GM12878 (cell line): Measurements from ENCODE around the gene PCSK5. TPM values are rescaled to one million over a fixed set of nuclear protein-coding genes. Genes with fewer than 3 reads are reported as not detected.

Experiments
- ATAC-seq: fragments of 200-7000 bp; cut with Tn5 transposase; 3 replicates; pipeline ENCODE4 v1.9.1; 2020; ENCODE audit warnings: mild to moderate bottlenecking, moderate library complexity
- BruUV-seq: library from RNA; stranded (reverse); fragments of 400-500 nt; replicated peaks from 2 replicates; lab custom pipeline; 2021; lab: Mats Ljungman, UMichigan
- CTCF ChIA-PET: fragments of 300-600 bp; sonication (Branson Sonifier 250); formaldehyde crosslinking; extraction: SDS; loops from one replicate; lab custom pipeline; 2021; ENCODE audit warnings: inconsistent platforms; lab: Yijun Ruan, JAX
- POLR2A ChIA-PET: fragments of 350-600 bp; formaldehyde crosslinking; extraction: SDS; loops from one replicate; lab custom pipeline; 2021; ENCODE audit warnings: inconsistent platforms; lab: Charles Lee
- RAD21 ChIA-PET: fragments of 300-600 bp; sonication (Branson Sonifier 250); formaldehyde crosslinking; loops from one replicate; lab custom pipeline; 2023; ENCODE audit warnings: antibody characterized with exemption; ENCODE audit not compliant: unreplicated experiment; lab: Charles Lee
- SMC1A ChIA-PET: fragments of 300-600 bp; sonication (Branson Sonifier 250); formaldehyde crosslinking; loops from one replicate; lab custom pipeline; 2023; ENCODE audit not compliant: unreplicated experiment, uncharacterized antibody; lab: Charles Lee
- DNase-seq: peaks from one replicate; pipeline ENCODE4 v3.0.0-alpha.2; 2011; ENCODE audit warnings: low read depth, low spot score
- FAIRE-seq: peaks from 3 replicates; lab custom pipeline; 2011; peaks lifted over from hg19 to GRCh38; lab: Jason Lieb, UNC
- H2AFZ ChIP-seq: 2 replicates; pipeline ENCODE4 v1.6.0; 2011; ENCODE audit warnings: low read depth, low read length, control low read depth; ENCODE audit not compliant: control insufficient read depth
- H3K27ac ChIP-seq: 2 replicates; pipeline ENCODE4 v1.5.1; 2011; ENCODE audit warnings: control low read depth; ENCODE audit not compliant: control insufficient read depth, insufficient read depth
- H3K27me3 ChIP-seq, 2 experiments: replicated peaks in 1 of 2; 2 replicates each; pipeline versions ENCODE4 v1.6.0 to v1.6.1; 2011; ENCODE audit warnings: low read length in 1 of 2; ENCODE audit not compliant: control insufficient read depth in 2 of 2, insufficient read depth in 2 of 2
- H3K36me3 ChIP-seq, 2 experiments: 2 replicates each; pipeline ENCODE4 v1.5.1; 2011; ENCODE audit warnings: low read length in 1 of 2; ENCODE audit not compliant: control insufficient read depth in 2 of 2, insufficient read depth in 2 of 2
- H3K4me1 ChIP-seq: 2 replicates; pipeline ENCODE4 v1.6.1; 2011; ENCODE audit warnings: mild to moderate bottlenecking, low read length, moderate library complexity, mixed read lengths; ENCODE audit not compliant: control insufficient read depth, insufficient read depth
- H3K4me2 ChIP-seq: 2 replicates; pipeline ENCODE4 v1.6.0; 2011; ENCODE audit warnings: control low read depth; ENCODE audit not compliant: control insufficient read depth, insufficient read depth
- H3K4me3 ChIP-seq: fragments of 200-600 bp; sonication (generic); 2 replicates; pipeline ENCODE4 v1.5.1; 2016
- H3K79me2 ChIP-seq: 2 replicates; pipeline ENCODE4 v1.6.0; 2011; ENCODE audit warnings: low read length; ENCODE audit not compliant: control insufficient read depth, insufficient read depth
- H3K9ac ChIP-seq: 2 replicates; pipeline ENCODE4 v1.8.0; 2011; ENCODE audit warnings: low read length, control low read depth, mixed read lengths; ENCODE audit not compliant: control insufficient read depth, insufficient read depth
- H3K9me3 ChIP-seq: replicated peaks from 3 replicates; pipeline ENCODE4 v1.5.1; 2011; ENCODE audit warnings: mild to moderate bottlenecking, low read length; ENCODE audit not compliant: control insufficient read depth, insufficient read depth
- H4K20me1 ChIP-seq: 2 replicates; pipeline ENCODE4 v1.6.0; 2011; ENCODE audit not compliant: control insufficient read depth, insufficient read depth
- CREB1 ChIP-seq: IDR thresholded peaks from 2 replicates; pipeline ENCODE4 v1.6.1; 2012; ENCODE audit warnings: low read depth, mild to moderate bottlenecking, inconsistent platforms
- EED ChIP-seq: sonication (generic); IDR thresholded peaks from 2 replicates; pipeline ENCODE4 v1.6.1; 2016; ENCODE audit warnings: antibody characterized with exemption, low read depth
- HSF1 ChIP-seq: fragments of 150-350 bp; IDR thresholded peaks from 2 replicates; pipeline ENCODE4 v1.6.1; 2014; ENCODE audit warnings: mild to moderate bottlenecking, low read depth, low read length
- MEF2B ChIP-seq: fragments of 450-650 bp; IDR thresholded peaks from 2 replicates; pipeline ENCODE4 v1.6.1; 2018; ENCODE audit warnings: mild to moderate bottlenecking, moderate library complexity; ENCODE audit not compliant: partially characterized antibody, poor library complexity, severe bottlenecking
- NR2C1 ChIP-seq: fragments of 450-650 bp; IDR thresholded peaks from 2 replicates; pipeline ENCODE4 v1.6.1; 2017; ENCODE audit warnings: antibody characterized with exemption, mild to moderate bottlenecking, moderate library complexity
- NR2F1 ChIP-seq: fragments of 450-650 bp; conservative IDR thresholded peaks from 2 replicates; pipeline ENCODE4 v1.6.1; 2017; ENCODE audit warnings: mild to moderate bottlenecking
- PAX5 ChIP-seq: IDR thresholded peaks from 2 replicates; pipeline ENCODE4 v1.6.1; 2011; ENCODE audit warnings: low read depth, low read length, borderline replicate concordance
- RUNX3 ChIP-seq: IDR thresholded peaks from 2 replicates; pipeline ENCODE4 v1.6.1; 2012; ENCODE audit warnings: low read length, inconsistent platforms
- WGBS: methylation state at CpG from one replicate; pipeline ENCODE4 v1.1.6; 2016; ENCODE audit warnings: low lambda C conversion rate; ENCODE audit not compliant: insufficient replicate concordance, insufficient coverage; ENCODE audit errors: missing lambda C conversion rate; 5-methylcytosine and 5-hydroxymethylcytosine counted together
- in situ Hi-C: fragments of 300-500 bp; cut with MboI; formaldehyde crosslinking; loops from 9 replicates; pipeline ENCODE4 v1.14.3; 2018; ENCODE audit warnings: mixed read lengths
- intact Hi-C: fragments of 100-400 bp; cut with micrococcal nuclease; formaldehyde crosslinking; loops from one replicate; pipeline ENCODE4 v1.14.2; 2022; ENCODE audit not compliant: unreplicated experiment
- polyA plus RNA-seq, 11 experiments: library from polyadenylated mRNA; depleted of rRNA in 4 of 11; unstranded in 6 of 11; stranded (reverse) in 5 of 11; fragments of >200 nt; fragmentation: Nextera tagmentation in 4 of 11; fragmentation: Illumina TruSeq in 1 of 11; extraction: Ambion mirVana in 4 of 11; extraction: Trizol in 1 of 11; gene quantifications; 1 replicate in 1 of 11; 2 replicates in 10 of 11; pipeline versions ENCODE4 v1.2.1 to v1.2.3, GENCODE V29; 2011 to 2016; ENCODE audit warnings: inconsistent platforms in 2 of 11, missing spikeins in 2 of 11, low read depth in 1 of 11
- total RNA-seq, 4 experiments: library from RNA; depleted of rRNA in 3 of 4; stranded (reverse); fragments of >200 nt in 3 of 4; fragmentation: Illumina TruSeq in 1 of 4; extraction: Trizol in 1 of 4; gene quantifications; 2 replicates each; pipeline versions ENCODE4 v1.2.1 to v1.2.3, GENCODE V29; 2013 to 2021

The PCSK5 gene
- total and polyA plus RNA-seq, 10 of the 15 experiments (the other 5 are each of a cell fraction or from before 2014, with no cell fraction given), result 0.01 to 0.13 (median 0.04) TPM; not detected in 3

DNA sequence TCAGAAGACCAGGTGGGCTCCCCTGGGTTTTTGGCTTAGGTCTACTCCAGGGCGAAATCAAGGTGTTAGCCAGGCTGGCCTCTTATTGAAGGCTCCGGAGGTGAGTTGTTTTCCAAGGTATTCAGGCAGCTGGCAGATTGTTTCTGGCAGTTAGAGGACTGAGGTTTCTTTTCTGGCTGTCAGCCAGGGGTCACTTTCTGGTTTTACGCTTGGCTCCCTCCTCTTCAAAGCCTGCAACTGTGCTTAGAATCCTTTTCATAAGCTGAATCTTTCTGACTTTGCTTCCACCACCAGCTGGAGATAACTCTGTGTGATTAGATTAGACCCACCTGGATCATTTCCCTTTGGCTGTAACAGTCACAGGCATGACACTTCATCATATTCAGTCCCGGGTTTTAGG is 479.1 kb downstream of the PCSK5 start:
- no peak overlapping the region for H3K4me3 ChIP-seq
- CTCF ChIA-PET, result interaction anchor here (0.6 to 1.8 kb wide), 4 partner anchors 9 to 1872 kb away, joined by 3 to 5 read pairs (median 3); no protein-coding TSS in a partner anchor
- TF ChIP-seq HSF1, result no peak
- TF ChIP-seq NR2F1, result peak; percentile 67; the same call in 1 of the 2 replicates
- TF ChIP-seq NR2C1, result no peak
- TF ChIP-seq EED, result no peak
- TF ChIP-seq PAX5, result 0 out of 2 replicates have a peak, but pooled peaks have one; percentile 33
- TF ChIP-seq MEF2B, result no peak
- TF ChIP-seq RUNX3, result peak; percentile 25; the same call in 1 of the 2 replicates
- no peak for TF ChIP-seq CREB1
- peaks cover 10% of the 10 kb centered on the region for H3K4me1 ChIP-seq
- no peaks in the 10 kb centered on the region for H3K9me3 ChIP-seq
- no peak overlapping the region for H3K9ac ChIP-seq
- POLR2A ChIA-PET, result no interaction called here
- SMC1A ChIA-PET, result interaction anchor here (0.7 to 1.6 kb wide), 4 partner anchors 8 to 617 kb away, joined by 3 to 7 read pairs (median 4); partner anchors contain the start of gene RFK
- DNase-seq (peak; percentile 9), FAIRE-seq (peak; percentile 23), ATAC-seq (peak; percentile 63)
- 29% methylated on average over 4 of the region's 4 CpGs for WGBS
- H2AFZ ChIP-seq, result no peak overlapping the region
- no peaks in the 10 kb centered on the region for H3K36me3 ChIP-seq
- H3K79me2 ChIP-seq, result no peaks in the 10 kb centered on the region
- intact Hi-C loops, result no loop called here
- RAD21 ChIA-PET, result no interaction called here
- no peak overlapping the region for H3K27ac ChIP-seq
- in situ Hi-C loops, result no loop called here
- no TSS peak for BruUV-seq
- H3K4me2 ChIP-seq, result no peak overlapping the region
- no peaks in the 10 kb centered on the region for H4K20me1 ChIP-seq
- no peaks in the 10 kb centered on the region for H3K27me3 ChIP-seq
